Measurements from ENCODE around the gene THUMPD3. TPM values are rescaled to one million over a fixed set of nuclear protein-coding genes. Genes with fewer than 3 reads are reported as not detected.

The THUMPD3 gene
- total RNA-seq, 2 donors from 2014 or later, result 54.3 to 55.9 TPM

- Mint-ChIP-seq H3K36me3 (peaks cover 28% of the 10 kb centered on the region), H3K4me3 (peak within 1 kb of the TSS; percentile 97), H3K9me3 (no peaks in the 10 kb centered on the region), H3K4me1 (ENCODE audit: low read depth in 2 of 2) (peaks cover 50 to 73% of the 10 kb centered on the region in 2 donors), H3K27ac (peak within 1 kb of the TSS; percentile 96 to 97), H3K27me3 (no peaks in the 10 kb centered on the region)
- ATAC-seq (peak; percentile 81 to 86), DNase-seq (ENCODE audit: low spot score) (peak; percentile 100)
Observed at GRCh38 chr3:9397332-9397905, 34.6 kb downstream of the THUMPD3 start, which contains the start of gene SETD5. Gene SETD5, plus strand, starts transcription at chr3:9397615. Its CDS starts 31,324 bp downstream, at chr3:9428939.

DNA sequence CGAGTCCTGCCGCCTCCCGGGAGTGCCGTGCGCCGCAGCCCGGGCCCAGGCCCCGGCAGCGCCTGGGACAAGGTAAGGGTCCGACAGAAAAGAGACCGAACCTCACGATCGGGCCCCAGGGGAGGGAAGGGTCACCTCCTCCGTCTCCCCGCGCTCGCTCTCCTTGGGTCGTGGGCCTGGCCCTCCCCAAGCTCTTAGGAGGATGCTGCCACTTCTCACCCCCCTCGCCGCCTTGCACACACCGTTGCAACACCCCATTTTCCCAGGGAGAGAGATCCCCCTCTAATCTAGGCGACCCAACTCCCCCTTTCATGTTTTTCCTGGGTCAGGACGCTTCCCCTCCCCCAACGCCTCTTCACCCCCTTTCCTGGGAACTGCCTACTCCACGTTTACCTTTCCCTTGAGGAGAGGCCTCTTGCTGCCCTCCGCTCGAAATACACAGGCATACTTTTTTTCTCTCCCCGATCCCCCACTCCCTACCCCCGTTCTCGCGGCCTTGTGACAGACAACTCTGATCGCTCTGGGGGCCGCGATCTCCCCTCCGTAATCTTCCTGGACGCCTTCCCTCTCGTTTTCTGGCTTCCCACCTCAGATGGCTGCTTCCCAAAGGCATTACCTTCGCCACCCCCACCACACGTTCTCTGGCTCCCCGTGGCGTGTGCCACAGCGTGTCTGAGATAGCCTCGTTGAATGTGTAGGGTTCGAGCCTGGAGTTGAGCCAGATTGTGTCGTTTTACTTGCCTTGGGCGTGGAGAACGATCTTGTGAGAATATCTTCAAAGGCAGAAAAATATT, 35.2 kb downstream of the THUMPD3 start:
- peak overlapping the region; percentile 96 to 97 for H3K27ac Mint-ChIP-seq
- H3K9me3 Mint-ChIP-seq, result no peaks in the 10 kb centered on the region
- peaks cover 55 to 73% of the 10 kb centered on the region in 2 donors for H3K4me1 Mint-ChIP-seq (ENCODE audit: low read depth in 2 of 2)
- H3K27me3 Mint-ChIP-seq, result no peaks in the 10 kb centered on the region
- no peak for DNase-seq (ENCODE audit: low spot score)
- no peak for ATAC-seq
- peaks cover 28% of the 10 kb centered on the region for H3K36me3 Mint-ChIP-seq
- peak overlapping the region; percentile 97 for H3K4me3 Mint-ChIP-seq

DNA sequence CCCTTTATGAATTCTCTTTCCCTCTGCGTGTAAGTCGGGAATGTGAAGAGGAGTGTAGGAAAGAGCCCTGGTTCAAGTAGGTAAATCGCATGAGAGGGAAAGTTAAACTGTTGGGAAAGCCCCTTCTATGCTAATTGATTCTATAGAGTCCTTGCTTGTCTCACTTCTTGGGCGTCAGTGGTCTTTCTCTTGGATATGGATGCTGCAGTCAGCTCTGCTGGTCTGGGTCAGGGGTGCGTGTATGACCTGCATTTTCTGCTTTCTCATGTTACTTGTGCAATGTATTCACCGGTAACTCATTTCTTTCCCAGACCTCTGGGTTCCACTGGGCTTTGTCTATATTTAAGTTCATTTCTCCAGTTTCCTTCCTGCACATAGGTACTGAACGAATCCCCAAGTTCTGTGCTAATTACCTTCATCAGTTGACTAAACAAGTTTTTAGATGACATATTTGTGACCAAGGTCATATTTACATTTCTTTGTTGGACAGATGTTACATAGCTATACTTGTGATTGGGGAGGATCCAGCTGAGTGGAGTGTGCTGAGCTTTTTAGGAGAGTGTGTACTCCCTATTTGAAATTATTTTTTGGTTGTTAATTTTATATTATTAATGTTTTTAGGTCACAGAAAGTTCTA, 36.0 kb downstream of the THUMPD3 start:
- peak overlapping the region; percentile 97 for H3K4me3 Mint-ChIP-seq
- no peaks in the 10 kb centered on the region for H3K27me3 Mint-ChIP-seq
- peaks cover 55 to 70% of the 10 kb centered on the region in 2 donors for H3K4me1 Mint-ChIP-seq (ENCODE audit: low read depth in 2 of 2)
- peak overlapping the region; percentile 96 to 97 for H3K27ac Mint-ChIP-seq
- peaks cover 28% of the 10 kb centered on the region for H3K36me3 Mint-ChIP-seq
- ATAC-seq (no peak), DNase-seq (ENCODE audit: low spot score) (no peak)
- H3K9me3 Mint-ChIP-seq, result no peaks in the 10 kb centered on the region

DNA sequence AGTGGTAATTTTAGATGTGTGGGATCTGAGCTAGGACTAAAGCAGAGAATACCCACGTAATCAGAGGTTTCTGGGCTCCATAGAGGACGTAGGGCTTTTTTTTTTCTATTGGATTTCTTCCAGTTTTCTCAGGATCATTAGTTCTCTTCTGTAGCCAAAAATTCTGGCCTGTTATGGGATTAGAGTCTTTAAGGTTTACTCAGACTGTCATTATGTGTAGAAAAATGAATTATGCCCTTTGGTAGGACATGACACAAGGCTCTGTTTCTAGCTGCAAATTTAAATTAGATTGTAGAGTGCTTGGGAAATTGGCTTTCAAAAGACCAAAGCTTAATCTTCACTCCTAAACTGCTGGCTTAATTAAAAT, 36.5 kb downstream of the THUMPD3 start:
- Mint-ChIP-seq H3K36me3 (peaks cover 26% of the 10 kb centered on the region), H3K4me3 (peak overlapping the region; percentile 97), H3K27me3 (no peaks in the 10 kb centered on the region), H3K4me1 (ENCODE audit: low read depth in 2 of 2) (peaks cover 55 to 68% of the 10 kb centered on the region in 2 donors), H3K9me3 (no peaks in the 10 kb centered on the region), H3K27ac (peak overlapping the region; percentile 96 to 97)
- ATAC-seq (no peak), DNase-seq (ENCODE audit: low spot score) (no peak)

GRCh38 chr3:9399746-9400145, 36.9 kb downstream of the THUMPD3 start:
- no peaks in the 10 kb centered on the region for H3K9me3 Mint-ChIP-seq
- peak overlapping the region; percentile 96 to 97 for H3K27ac Mint-ChIP-seq
- ATAC-seq (no peak), DNase-seq (ENCODE audit: low spot score) (no peak)
- H3K36me3 Mint-ChIP-seq, result peaks cover 22% of the 10 kb centered on the region
- no peaks in the 10 kb centered on the region for H3K27me3 Mint-ChIP-seq
- H3K4me1 Mint-ChIP-seq (ENCODE audit: low read depth in 2 of 2), result peaks cover 53 to 68% of the 10 kb centered on the region in 2 donors
- H3K4me3 Mint-ChIP-seq, result peak overlapping the region; percentile 97

DNA sequence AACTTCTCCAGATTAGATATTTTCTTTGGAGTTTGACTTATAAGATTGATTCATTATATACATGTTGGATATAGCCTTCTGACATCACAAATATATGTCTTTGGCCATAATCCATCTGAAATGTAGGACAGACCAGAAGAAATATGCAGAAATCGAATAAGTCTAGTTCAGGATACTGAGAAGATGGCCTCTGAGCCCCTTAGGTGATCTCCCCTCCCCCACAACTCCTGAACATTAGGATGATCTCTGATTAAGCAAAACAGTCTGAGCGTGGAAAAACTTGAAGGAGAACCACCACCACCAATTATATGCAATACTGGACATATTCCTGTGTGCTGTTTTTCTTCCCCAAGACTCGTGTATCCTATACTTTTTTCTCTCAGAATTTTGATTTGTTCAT, 37.8 kb downstream of the THUMPD3 start:
- Mint-ChIP-seq H3K4me1 (ENCODE audit: low read depth in 2 of 2) (peaks cover 49 to 65% of the 10 kb centered on the region in 2 donors), H3K27ac (peak overlapping the region in 1 of 2 donors; percentile 97), H3K27me3 (no peaks in the 10 kb centered on the region), H3K36me3 (peaks cover 13% of the 10 kb centered on the region), H3K9me3 (no peaks in the 10 kb centered on the region), H3K4me3 (peak overlapping the region; percentile 62)
- ATAC-seq, result no peak
- DNase-seq (ENCODE audit: low spot score), result no peak

- Mint-ChIP-seq H3K9me3 (no peaks in the 10 kb centered on the region), H3K27ac (peak overlapping the region in 1 of 2 donors; percentile 12), H3K27me3 (no peaks in the 10 kb centered on the region), H3K4me3 (peak overlapping the region; percentile 28), H3K4me1 (ENCODE audit: low read depth in 2 of 2) (peaks cover 48 to 64% of the 10 kb centered on the region in 2 donors), H3K36me3 (peaks cover 10% of the 10 kb centered on the region)
- ATAC-seq (no peak), DNase-seq (ENCODE audit: low spot score) (no peak)
Observed at GRCh38 chr3:9401986-9402385, 39.1 kb downstream of the THUMPD3 start.

DNA sequence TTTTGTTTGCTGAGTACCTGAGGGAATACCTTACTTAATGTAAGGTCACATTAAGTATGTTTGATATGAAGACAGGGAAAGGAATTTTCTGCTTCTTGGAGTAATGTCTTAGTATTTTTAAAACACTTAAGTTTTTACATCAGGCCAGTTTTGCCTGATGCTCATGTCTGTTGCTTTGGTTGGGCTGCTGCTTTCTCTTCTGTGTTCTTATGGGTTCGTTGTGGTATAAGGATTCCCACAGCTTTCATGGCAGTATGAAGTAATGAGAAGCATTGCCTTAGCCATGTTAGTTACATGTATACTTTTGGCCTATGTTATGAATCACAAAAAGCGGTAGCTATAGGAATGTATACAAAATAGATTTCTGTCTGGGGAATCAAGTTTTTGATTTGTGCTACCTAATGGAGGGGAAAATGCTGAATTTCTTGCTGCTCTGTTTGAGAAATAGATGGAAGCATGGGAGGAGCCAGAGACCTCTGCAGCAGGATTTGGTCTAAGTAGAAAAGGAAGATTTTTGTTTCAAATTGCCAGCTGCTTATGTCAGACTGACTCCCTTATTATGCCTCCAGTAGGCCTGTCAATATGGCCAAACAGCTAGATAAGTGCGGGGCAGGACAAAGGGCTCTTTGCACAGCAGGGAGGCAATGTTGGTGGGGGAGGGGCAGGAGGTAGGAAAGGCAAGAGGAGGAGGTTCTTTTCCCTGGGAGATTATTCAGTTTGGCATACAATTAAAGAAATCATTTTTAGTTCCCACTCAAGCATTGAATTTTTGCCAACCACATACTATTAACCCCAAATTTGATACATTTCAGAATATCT, 39.8 kb downstream of the THUMPD3 start:
- Mint-ChIP-seq H3K9me3 (no peaks in the 10 kb centered on the region), H3K27ac (peak overlapping the region; percentile 12 to 37), H3K4me1 (ENCODE audit: low read depth in 2 of 2) (peaks cover 52 to 64% of the 10 kb centered on the region in 2 donors), H3K4me3 (peak overlapping the region; percentile 35), H3K36me3 (peaks cover 10% of the 10 kb centered on the region), H3K27me3 (no peaks in the 10 kb centered on the region)
- no peak for DNase-seq (ENCODE audit: low spot score)
- ATAC-seq, result no peak

DNA sequence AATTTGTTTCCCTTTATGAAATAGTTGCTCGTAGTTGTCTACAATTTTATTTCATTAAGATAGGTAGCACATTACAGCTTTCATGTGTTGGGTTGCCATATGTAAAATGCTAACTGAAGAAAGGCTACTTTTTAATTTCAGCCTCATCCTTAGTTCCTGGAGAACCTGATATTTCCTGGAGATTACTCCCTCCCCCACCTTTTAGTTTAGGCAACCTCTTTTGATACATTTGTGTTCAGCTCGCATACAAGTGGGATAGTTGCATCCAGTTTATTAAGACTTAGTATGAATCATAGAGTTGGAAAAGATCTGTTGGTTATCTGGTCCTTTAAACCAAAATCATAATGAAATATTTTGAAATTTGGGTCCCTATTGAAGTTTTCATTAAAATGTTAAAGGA, 40.6 kb downstream of the THUMPD3 start:
- no peak overlapping the region for H3K4me3 Mint-ChIP-seq
- H3K27ac Mint-ChIP-seq, result no peak overlapping the region
- H3K36me3 Mint-ChIP-seq, result peaks cover 6% of the 10 kb centered on the region
- H3K9me3 Mint-ChIP-seq, result no peaks in the 10 kb centered on the region
- H3K27me3 Mint-ChIP-seq, result no peaks in the 10 kb centered on the region
- no peak for ATAC-seq
- DNase-seq (ENCODE audit: low spot score), result no peak
- peaks cover 50 to 62% of the 10 kb centered on the region in 2 donors for H3K4me1 Mint-ChIP-seq (ENCODE audit: low read depth in 2 of 2)

GRCh38 chr3:9404680-9405079, 41.8 kb downstream of the THUMPD3 start:
- Mint-ChIP-seq H3K4me3 (no peak overlapping the region), H3K4me1 (ENCODE audit: low read depth in 2 of 2) (peaks cover 46 to 62% of the 10 kb centered on the region in 2 donors), H3K36me3 (peaks cover 2% of the 10 kb centered on the region), H3K27me3 (no peaks in the 10 kb centered on the region), H3K27ac (no peak overlapping the region), H3K9me3 (no peaks in the 10 kb centered on the region)
- DNase-seq (ENCODE audit: low spot score) (no peak), ATAC-seq (no peak)

GRCh38 chr3:9405756-9406155, 42.9 kb downstream of the THUMPD3 start:
- Mint-ChIP-seq H3K27me3 (no peaks in the 10 kb centered on the region), H3K27ac (peak overlapping the region in 1 of 2 donors; percentile 7), H3K36me3 (peaks cover 6% of the 10 kb centered on the region), H3K4me3 (no peak overlapping the region), H3K9me3 (no peaks in the 10 kb centered on the region), H3K4me1 (ENCODE audit: low read depth in 2 of 2) (peaks cover 48 to 63% of the 10 kb centered on the region in 2 donors)
- ATAC-seq, result no peak
- DNase-seq (ENCODE audit: low spot score), result no peak

DNA sequence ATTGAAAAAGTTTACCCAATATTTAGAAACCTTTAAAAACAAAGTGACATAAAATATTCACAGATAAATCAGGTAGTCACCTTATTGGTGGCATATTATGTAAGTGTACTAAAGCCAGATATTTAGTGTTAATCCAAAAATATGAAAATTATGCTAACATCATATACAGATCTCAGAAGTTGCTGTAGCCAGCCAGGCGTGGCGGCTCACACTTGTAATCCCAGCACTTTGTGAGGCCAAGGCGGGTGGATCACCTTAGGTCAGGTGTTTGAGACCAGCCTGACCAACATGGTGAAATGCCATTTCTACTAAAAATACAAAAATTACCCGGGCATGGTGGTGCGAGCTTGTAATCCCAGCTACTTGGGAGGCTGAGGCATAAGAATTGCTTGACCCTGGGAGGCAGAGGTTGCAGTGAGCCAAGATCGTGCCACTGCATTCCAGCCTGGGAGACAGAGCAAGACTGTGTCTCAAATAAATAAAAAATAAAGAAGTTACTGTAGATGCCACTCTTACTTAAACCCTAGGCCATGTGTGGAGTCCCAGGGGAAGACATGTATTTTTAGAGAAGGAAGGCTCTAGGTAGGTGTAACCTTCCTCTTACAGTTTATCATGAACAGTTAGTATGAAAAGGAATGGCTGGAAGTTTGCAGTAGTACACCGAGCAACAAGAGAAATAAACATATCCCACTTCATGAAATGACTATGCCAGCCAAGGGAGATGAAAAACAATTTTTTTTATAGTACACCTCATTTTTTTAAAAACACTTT, 44.2 kb downstream of the THUMPD3 start:
- Mint-ChIP-seq H3K4me1 (ENCODE audit: low read depth in 2 of 2) (peaks cover 42 to 53% of the 10 kb centered on the region in 2 donors), H3K36me3 (peaks cover 6% of the 10 kb centered on the region), H3K4me3 (no peak overlapping the region), H3K27me3 (no peaks in the 10 kb centered on the region), H3K27ac (no peak overlapping the region), H3K9me3 (no peaks in the 10 kb centered on the region)
- DNase-seq (ENCODE audit: low spot score) (no peak), ATAC-seq (no peak)

DNA sequence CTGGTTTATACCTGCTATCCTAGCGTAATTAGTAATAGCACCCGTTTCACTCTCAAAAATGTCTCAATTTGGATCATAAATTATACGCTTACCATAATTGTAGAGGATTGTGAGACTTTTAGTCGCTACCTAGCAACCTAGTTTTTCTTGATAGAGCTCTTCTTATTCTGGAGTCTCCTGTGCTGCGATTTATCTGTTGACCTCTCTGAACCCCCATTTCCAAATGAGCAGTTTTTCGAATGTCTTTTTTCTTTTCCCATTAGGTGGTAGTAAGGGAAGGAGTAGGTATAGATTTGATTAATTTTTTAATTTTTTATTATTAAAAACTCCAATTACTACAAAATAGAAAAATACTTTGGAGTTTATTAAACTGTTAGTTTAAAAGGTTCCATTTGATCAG, 45.2 kb downstream of the THUMPD3 start:
- no peak for ATAC-seq
- peak overlapping the region in 1 of 2 donors; percentile 37 for H3K27ac Mint-ChIP-seq

More for the DNA sequence above, 45.2 kb downstream of the THUMPD3 start:
- Mint-ChIP-seq H3K36me3 (peaks cover 6% of the 10 kb centered on the region), H3K9me3 (no peaks in the 10 kb centered on the region), H3K4me3 (no peak overlapping the region), H3K27me3 (no peaks in the 10 kb centered on the region), H3K4me1 (ENCODE audit: low read depth in 2 of 2) (peaks cover 40 to 51% of the 10 kb centered on the region in 2 donors)
- no peak for DNase-seq (ENCODE audit: low spot score)

All from natural killer cell treated with Interleukin-12 subunit alpha and Interleukin-12 subunit beta and Interleukin-15 and Interleukin-18, amount 100 ng/mL, for 72 hours (primary cell).